GM12878 (cell line): ENCODE measurements around the gene RB1. TPM values are rescaled to one million over a fixed set of nuclear protein-coding genes. Genes with fewer than 3 reads are reported as not detected.

Experiments
- ATAC-seq: fragments of 200-7000 bp; cut with Tn5 transposase; 3 replicates; pipeline ENCODE4 v1.9.1; 2020; ENCODE audit warnings: mild to moderate bottlenecking, moderate library complexity
- BruUV-seq: library from RNA; stranded (reverse); fragments of 400-500 nt; replicated peaks from 2 replicates; lab custom pipeline; 2021; lab: Mats Ljungman, UMichigan
- CTCF ChIA-PET: fragments of 300-600 bp; sonication (Branson Sonifier 250); formaldehyde crosslinking; extraction: SDS; loops from one replicate; lab custom pipeline; 2021; ENCODE audit warnings: inconsistent platforms; lab: Yijun Ruan, JAX
- POLR2A ChIA-PET: fragments of 350-600 bp; formaldehyde crosslinking; extraction: SDS; loops from one replicate; lab custom pipeline; 2021; ENCODE audit warnings: inconsistent platforms; lab: Charles Lee
- RAD21 ChIA-PET: fragments of 300-600 bp; sonication (Branson Sonifier 250); formaldehyde crosslinking; loops from one replicate; lab custom pipeline; 2023; ENCODE audit warnings: antibody characterized with exemption; ENCODE audit not compliant: unreplicated experiment; lab: Charles Lee
- SMC1A ChIA-PET: fragments of 300-600 bp; sonication (Branson Sonifier 250); formaldehyde crosslinking; loops from one replicate; lab custom pipeline; 2023; ENCODE audit not compliant: unreplicated experiment, uncharacterized antibody; lab: Charles Lee
- DNase-seq: peaks from one replicate; pipeline ENCODE4 v3.0.0-alpha.2; 2011; ENCODE audit warnings: low read depth, low spot score
- FAIRE-seq: peaks from 3 replicates; lab custom pipeline; 2011; peaks lifted over from hg19 to GRCh38; lab: Jason Lieb, UNC
- H2AFZ ChIP-seq: 2 replicates; pipeline ENCODE4 v1.6.0; 2011; ENCODE audit warnings: low read depth, low read length, control low read depth; ENCODE audit not compliant: control insufficient read depth
- H3K27ac ChIP-seq: 2 replicates; pipeline ENCODE4 v1.5.1; 2011; ENCODE audit warnings: control low read depth; ENCODE audit not compliant: control insufficient read depth, insufficient read depth
- H3K27me3 ChIP-seq, 2 experiments: replicated peaks in 1 of 2; 2 replicates each; pipeline versions ENCODE4 v1.6.0 to v1.6.1; 2011; ENCODE audit warnings: low read length in 1 of 2; ENCODE audit not compliant: control insufficient read depth in 2 of 2, insufficient read depth in 2 of 2
- H3K36me3 ChIP-seq, 2 experiments: 2 replicates each; pipeline ENCODE4 v1.5.1; 2011; ENCODE audit warnings: low read length in 1 of 2; ENCODE audit not compliant: control insufficient read depth in 2 of 2, insufficient read depth in 2 of 2
- H3K4me1 ChIP-seq: 2 replicates; pipeline ENCODE4 v1.6.1; 2011; ENCODE audit warnings: mild to moderate bottlenecking, low read length, moderate library complexity, mixed read lengths; ENCODE audit not compliant: control insufficient read depth, insufficient read depth
- H3K4me2 ChIP-seq: 2 replicates; pipeline ENCODE4 v1.6.0; 2011; ENCODE audit warnings: control low read depth; ENCODE audit not compliant: control insufficient read depth, insufficient read depth
- H3K4me3 ChIP-seq: fragments of 200-600 bp; sonication (generic); 2 replicates; pipeline ENCODE4 v1.5.1; 2016
- H3K79me2 ChIP-seq: 2 replicates; pipeline ENCODE4 v1.6.0; 2011; ENCODE audit warnings: low read length; ENCODE audit not compliant: control insufficient read depth, insufficient read depth
- H3K9ac ChIP-seq: 2 replicates; pipeline ENCODE4 v1.8.0; 2011; ENCODE audit warnings: low read length, control low read depth, mixed read lengths; ENCODE audit not compliant: control insufficient read depth, insufficient read depth
- H3K9me3 ChIP-seq: replicated peaks from 3 replicates; pipeline ENCODE4 v1.5.1; 2011; ENCODE audit warnings: mild to moderate bottlenecking, low read length; ENCODE audit not compliant: control insufficient read depth, insufficient read depth
- H4K20me1 ChIP-seq: 2 replicates; pipeline ENCODE4 v1.6.0; 2011; ENCODE audit not compliant: control insufficient read depth, insufficient read depth
- CREB1 ChIP-seq: IDR thresholded peaks from 2 replicates; pipeline ENCODE4 v1.6.1; 2012; ENCODE audit warnings: low read depth, mild to moderate bottlenecking, inconsistent platforms
- CREM ChIP-seq: IDR thresholded peaks from 2 replicates; pipeline ENCODE4 v1.6.1; 2014; ENCODE audit warnings: antibody characterized with exemption, low read depth
- JUND ChIP-seq: IDR thresholded peaks from 2 replicates; pipeline ENCODE4 v1.6.1; 2012; ENCODE audit warnings: low read depth, mild to moderate bottlenecking, low read length, improper control_type of control experiment, moderate library complexity
- MEF2A ChIP-seq: IDR thresholded peaks from 2 replicates; pipeline ENCODE4 v1.6.1; 2011; ENCODE audit warnings: low read depth, mild to moderate bottlenecking, low read length, moderate library complexity; ENCODE audit not compliant: insufficient read depth
- NBN ChIP-seq: fragments of 450-650 bp; IDR thresholded peaks from 2 replicates; pipeline ENCODE4 v1.6.1; 2016
- SPI1 ChIP-seq: IDR thresholded peaks from 2 replicates; pipeline ENCODE4 v1.6.1; 2011; ENCODE audit warnings: low read depth, mild to moderate bottlenecking, low read length, moderate library complexity, borderline replicate concordance; ENCODE audit not compliant: insufficient read depth
- SREBF1 ChIP-seq: IDR thresholded peaks from 2 replicates; pipeline ENCODE4 v1.6.1; 2012; ENCODE audit warnings: mild to moderate bottlenecking, low read length
- ZNF217 ChIP-seq: fragments of 450-650 bp; IDR thresholded peaks from 2 replicates; pipeline ENCODE4 v1.6.1; 2017; ENCODE audit warnings: antibody characterized with exemption, mild to moderate bottlenecking
- ZNF274 ChIP-seq: IDR thresholded peaks from one replicate; pipeline ENCODE4 v1.8.0; 2011; ENCODE audit not compliant: insufficient read length, insufficient read depth
- WGBS: methylation state at CpG from one replicate; pipeline ENCODE4 v1.1.6; 2016; ENCODE audit warnings: low lambda C conversion rate; ENCODE audit not compliant: insufficient replicate concordance, insufficient coverage; ENCODE audit errors: missing lambda C conversion rate; 5-methylcytosine and 5-hydroxymethylcytosine counted together
- in situ Hi-C: fragments of 300-500 bp; cut with MboI; formaldehyde crosslinking; loops from 9 replicates; pipeline ENCODE4 v1.14.3; 2018; ENCODE audit warnings: mixed read lengths
- intact Hi-C: fragments of 100-400 bp; cut with micrococcal nuclease; formaldehyde crosslinking; loops from one replicate; pipeline ENCODE4 v1.14.2; 2022; ENCODE audit not compliant: unreplicated experiment
- polyA plus RNA-seq, 11 experiments: library from polyadenylated mRNA; depleted of rRNA in 4 of 11; unstranded in 6 of 11; stranded (reverse) in 5 of 11; fragments of >200 nt; fragmentation: Nextera tagmentation in 4 of 11; fragmentation: Illumina TruSeq in 1 of 11; extraction: Ambion mirVana in 4 of 11; extraction: Trizol in 1 of 11; gene quantifications; 1 replicate in 1 of 11; 2 replicates in 10 of 11; pipeline versions ENCODE4 v1.2.1 to v1.2.3, GENCODE V29; 2011 to 2016; ENCODE audit warnings: inconsistent platforms in 2 of 11, missing spikeins in 2 of 11, low read depth in 1 of 11
- total RNA-seq, 4 experiments: library from RNA; depleted of rRNA in 3 of 4; stranded (reverse); fragments of >200 nt in 3 of 4; fragmentation: Illumina TruSeq in 1 of 4; extraction: Trizol in 1 of 4; gene quantifications; 2 replicates each; pipeline versions ENCODE4 v1.2.1 to v1.2.3, GENCODE V29; 2013 to 2021
- TF ChIP-seq, protein P1 (sequence below): fragments of 450-650 bp; IDR thresholded peaks from 2 replicates; pipeline ENCODE4 v1.6.1; 2017; ENCODE audit warnings: antibody characterized with exemption, mild to moderate bottlenecking, moderate library complexity
- TF ChIP-seq, protein P2 (sequence below): fragments of 450-650 bp; IDR thresholded peaks from 2 replicates; pipeline ENCODE4 v1.6.1; 2018; ENCODE audit warnings: mild to moderate bottlenecking, low read depth, moderate library complexity; ENCODE audit not compliant: partially characterized antibody
- TF ChIP-seq, protein P3 (sequence below): fragments of 450-650 bp; IDR thresholded peaks from 2 replicates; pipeline ENCODE4 v1.6.1; 2017; ENCODE audit warnings: low read depth, mild to moderate bottlenecking, moderate library complexity
- TF ChIP-seq, protein P4 (sequence below): IDR thresholded peaks from 2 replicates; pipeline ENCODE4 v1.6.1; 2012; ENCODE audit warnings: low read length, inconsistent platforms
- TF ChIP-seq, protein P5 (sequence below): IDR thresholded peaks from 2 replicates; pipeline ENCODE4 v1.6.1; 2011; ENCODE audit warnings: borderline replicate concordance, low read depth, mild to moderate bottlenecking, moderate library complexity, low read length; ENCODE audit not compliant: insufficient read depth, poor library complexity, severe bottlenecking

RB1 gene
- total and polyA plus RNA-seq, 10 of the 15 experiments (the other 5 are each of a cell fraction or from before 2014, with no cell fraction given), result 2.8 to 45.0 (median 8.3) TPM

DNA sequence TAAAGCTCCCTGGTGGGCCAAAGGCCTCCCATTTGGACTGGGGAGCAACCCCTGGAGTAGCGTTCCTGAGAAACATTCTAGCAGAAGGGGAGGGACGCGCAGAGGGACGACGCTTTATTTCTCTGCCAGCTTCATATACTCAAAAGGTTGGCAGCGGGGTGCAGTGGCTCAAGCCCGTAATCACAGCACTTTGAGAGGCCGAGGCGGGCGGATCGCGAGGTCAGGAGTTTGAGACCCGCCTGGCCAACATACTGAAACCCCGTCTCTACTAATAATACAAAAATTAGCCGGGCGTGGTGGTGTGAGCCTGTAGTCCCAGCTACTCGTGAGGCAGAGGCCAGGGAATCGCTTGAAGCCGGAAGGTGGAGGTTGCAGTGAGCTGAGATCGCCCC, 16.8 kb downstream of the RB1 start:
- FAIRE-seq (no peak), ATAC-seq (no peak), DNase-seq (no peak)
- Histone ChIP-seq H3K9me3 (peaks cover 34% of the 10 kb centered on the region; the same call in 2 of the 3 replicates), H3K4me3 (no peak overlapping the region), H3K79me2 (no peaks in the 10 kb centered on the region; the same call in 1 of the 2 replicates), H2AFZ (no peak overlapping the region), H4K20me1 (no peaks in the 10 kb centered on the region), H3K27ac (no peak overlapping the region), H3K4me1 (no peaks in the 10 kb centered on the region), H3K9ac (no peak overlapping the region), H3K27me3 (peaks cover 0 to 2% of the 10 kb centered on the region in 2 experiments; a peak in 1 of 4 replicates), H3K4me2 (no peak overlapping the region), H3K36me3 (peaks cover 0 to 27% of the 10 kb centered on the region in 2 experiments; a peak in 3 of 4 replicates)
- ChIA-PET RAD21 (no interaction called here), SMC1A (no interaction called here), POLR2A (no interaction called here), CTCF (interaction anchor here (1.2 kb wide), 1 partner anchor 36 kb away, joined by 3 read pairs; no protein-coding TSS in a partner anchor)
- intact Hi-C loops (no loop called here), in situ Hi-C loops (no loop called here)
- BruUV-seq, result no TSS peak
- WGBS, result 81% methylated on average over 20 of the region's 20 CpGs
- TF ChIP-seq, protein P1, sequence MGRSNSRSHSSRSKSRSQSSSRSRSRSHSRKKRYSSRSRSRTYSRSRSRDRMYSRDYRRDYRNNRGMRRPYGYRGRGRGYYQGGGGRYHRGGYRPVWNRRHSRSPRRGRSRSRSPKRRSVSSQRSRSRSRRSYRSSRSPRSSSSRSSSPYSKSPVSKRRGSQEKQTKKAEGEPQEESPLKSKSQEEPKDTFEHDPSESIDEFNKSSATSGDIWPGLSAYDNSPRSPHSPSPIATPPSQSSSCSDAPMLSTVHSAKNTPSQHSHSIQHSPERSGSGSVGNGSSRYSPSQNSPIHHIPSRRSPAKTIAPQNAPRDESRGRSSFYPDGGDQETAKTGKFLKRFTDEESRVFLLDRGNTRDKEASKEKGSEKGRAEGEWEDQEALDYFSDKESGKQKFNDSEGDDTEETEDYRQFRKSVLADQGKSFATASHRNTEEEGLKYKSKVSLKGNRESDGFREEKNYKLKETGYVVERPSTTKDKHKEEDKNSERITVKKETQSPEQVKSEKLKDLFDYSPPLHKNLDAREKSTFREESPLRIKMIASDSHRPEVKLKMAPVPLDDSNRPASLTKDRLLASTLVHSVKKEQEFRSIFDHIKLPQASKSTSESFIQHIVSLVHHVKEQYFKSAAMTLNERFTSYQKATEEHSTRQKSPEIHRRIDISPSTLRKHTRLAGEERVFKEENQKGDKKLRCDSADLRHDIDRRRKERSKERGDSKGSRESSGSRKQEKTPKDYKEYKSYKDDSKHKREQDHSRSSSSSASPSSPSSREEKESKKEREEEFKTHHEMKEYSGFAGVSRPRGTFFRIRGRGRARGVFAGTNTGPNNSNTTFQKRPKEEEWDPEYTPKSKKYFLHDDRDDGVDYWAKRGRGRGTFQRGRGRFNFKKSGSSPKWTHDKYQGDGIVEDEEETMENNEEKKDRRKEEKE, result no peak
- no peak for TF ChIP-seq MEF2A
- TF ChIP-seq ZNF217, result no peak
- TF ChIP-seq SREBF1, result no peak
- no peak for TF ChIP-seq SPI1
- TF ChIP-seq, protein P2, sequence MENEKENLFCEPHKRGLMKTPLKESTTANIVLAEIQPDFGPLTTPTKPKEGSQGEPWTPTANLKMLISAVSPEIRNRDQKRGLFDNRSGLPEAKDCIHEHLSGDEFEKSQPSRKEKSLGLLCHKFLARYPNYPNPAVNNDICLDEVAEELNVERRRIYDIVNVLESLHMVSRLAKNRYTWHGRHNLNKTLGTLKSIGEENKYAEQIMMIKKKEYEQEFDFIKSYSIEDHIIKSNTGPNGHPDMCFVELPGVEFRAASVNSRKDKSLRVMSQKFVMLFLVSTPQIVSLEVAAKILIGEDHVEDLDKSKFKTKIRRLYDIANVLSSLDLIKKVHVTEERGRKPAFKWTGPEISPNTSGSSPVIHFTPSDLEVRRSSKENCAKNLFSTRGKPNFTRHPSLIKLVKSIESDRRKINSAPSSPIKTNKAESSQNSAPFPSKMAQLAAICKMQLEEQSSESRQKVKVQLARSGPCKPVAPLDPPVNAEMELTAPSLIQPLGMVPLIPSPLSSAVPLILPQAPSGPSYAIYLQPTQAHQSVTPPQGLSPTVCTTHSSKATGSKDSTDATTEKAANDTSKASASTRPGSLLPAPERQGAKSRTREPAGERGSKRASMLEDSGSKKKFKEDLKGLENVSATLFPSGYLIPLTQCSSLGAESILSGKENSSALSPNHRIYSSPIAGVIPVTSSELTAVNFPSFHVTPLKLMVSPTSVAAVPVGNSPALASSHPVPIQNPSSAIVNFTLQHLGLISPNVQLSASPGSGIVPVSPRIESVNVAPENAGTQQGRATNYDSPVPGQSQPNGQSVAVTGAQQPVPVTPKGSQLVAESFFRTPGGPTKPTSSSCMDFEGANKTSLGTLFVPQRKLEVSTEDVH, result no peak
- TF ChIP-seq, protein P3, sequence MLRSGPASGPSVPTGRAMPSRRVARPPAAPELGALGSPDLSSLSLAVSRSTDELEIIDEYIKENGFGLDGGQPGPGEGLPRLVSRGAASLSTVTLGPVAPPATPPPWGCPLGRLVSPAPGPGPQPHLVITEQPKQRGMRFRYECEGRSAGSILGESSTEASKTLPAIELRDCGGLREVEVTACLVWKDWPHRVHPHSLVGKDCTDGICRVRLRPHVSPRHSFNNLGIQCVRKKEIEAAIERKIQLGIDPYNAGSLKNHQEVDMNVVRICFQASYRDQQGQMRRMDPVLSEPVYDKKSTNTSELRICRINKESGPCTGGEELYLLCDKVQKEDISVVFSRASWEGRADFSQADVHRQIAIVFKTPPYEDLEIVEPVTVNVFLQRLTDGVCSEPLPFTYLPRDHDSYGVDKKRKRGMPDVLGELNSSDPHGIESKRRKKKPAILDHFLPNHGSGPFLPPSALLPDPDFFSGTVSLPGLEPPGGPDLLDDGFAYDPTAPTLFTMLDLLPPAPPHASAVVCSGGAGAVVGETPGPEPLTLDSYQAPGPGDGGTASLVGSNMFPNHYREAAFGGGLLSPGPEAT, result no peak
- TF ChIP-seq, protein P4, sequence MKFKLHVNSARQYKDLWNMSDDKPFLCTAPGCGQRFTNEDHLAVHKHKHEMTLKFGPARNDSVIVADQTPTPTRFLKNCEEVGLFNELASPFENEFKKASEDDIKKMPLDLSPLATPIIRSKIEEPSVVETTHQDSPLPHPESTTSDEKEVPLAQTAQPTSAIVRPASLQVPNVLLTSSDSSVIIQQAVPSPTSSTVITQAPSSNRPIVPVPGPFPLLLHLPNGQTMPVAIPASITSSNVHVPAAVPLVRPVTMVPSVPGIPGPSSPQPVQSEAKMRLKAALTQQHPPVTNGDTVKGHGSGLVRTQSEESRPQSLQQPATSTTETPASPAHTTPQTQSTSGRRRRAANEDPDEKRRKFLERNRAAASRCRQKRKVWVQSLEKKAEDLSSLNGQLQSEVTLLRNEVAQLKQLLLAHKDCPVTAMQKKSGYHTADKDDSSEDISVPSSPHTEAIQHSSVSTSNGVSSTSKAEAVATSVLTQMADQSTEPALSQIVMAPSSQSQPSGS, result no peak
- TF ChIP-seq CREB1, result no peak
- no peak for TF ChIP-seq CREM
- no peak for TF ChIP-seq JUND
- TF ChIP-seq ZNF274, result no peak
- TF ChIP-seq, protein P5, sequence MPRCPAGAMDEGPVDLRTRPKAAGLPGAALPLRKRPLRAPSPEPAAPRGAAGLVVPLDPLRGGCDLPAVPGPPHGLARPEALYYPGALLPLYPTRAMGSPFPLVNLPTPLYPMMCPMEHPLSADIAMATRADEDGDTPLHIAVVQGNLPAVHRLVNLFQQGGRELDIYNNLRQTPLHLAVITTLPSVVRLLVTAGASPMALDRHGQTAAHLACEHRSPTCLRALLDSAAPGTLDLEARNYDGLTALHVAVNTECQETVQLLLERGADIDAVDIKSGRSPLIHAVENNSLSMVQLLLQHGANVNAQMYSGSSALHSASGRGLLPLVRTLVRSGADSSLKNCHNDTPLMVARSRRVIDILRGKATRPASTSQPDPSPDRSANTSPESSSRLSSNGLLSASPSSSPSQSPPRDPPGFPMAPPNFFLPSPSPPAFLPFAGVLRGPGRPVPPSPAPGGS, result no peak
- TF ChIP-seq NBN, result no peak
